Panc1 (cell line): ENCODE measurements around the gene PPP1R9A. TPM values are rescaled to one million over a fixed set of nuclear protein-coding genes. Genes with fewer than 3 reads are reported as not detected.

ENCODE experiments used
- ATAC-seq: fragments of 200-7000 bp; cut with Tn5 transposase; 2 replicates; pipeline ENCODE4 v1.9.1; 2020; ENCODE audit warnings: mild to moderate bottlenecking, moderate library complexity
- BruUV-seq: library from RNA; stranded (reverse); fragments of 400-500 nt; replicated peaks from 2 replicates; lab custom pipeline; 2021; lab: Mats Ljungman, UMichigan
- CTCF ChIA-PET: fragments of 300-600 bp; sonication (Branson Sonifier 250); formaldehyde crosslinking; loops from one replicate; lab custom pipeline; 2022; ENCODE audit warnings: antibody characterized with exemption; lab: Charles Lee
- POLR2A ChIA-PET: fragments of 300-600 bp; sonication (Branson Sonifier 250); formaldehyde crosslinking; loops from one replicate; lab custom pipeline; 2022; ENCODE audit warnings: antibody characterized with exemption; lab: Charles Lee
- DNase-seq: peaks from one replicate; pipeline ENCODE4 v3.0.0-alpha.2; 2010; ENCODE audit warnings: low read depth, low spot score
- H3K27ac ChIP-seq: 2 replicates; pipeline ENCODE4 v1.5.1; 2011; ENCODE audit warnings: mild to moderate bottlenecking, low read length, inconsistent platforms
- H3K27me3 ChIP-seq: fragments of 200-500 bp; sonication (Bioruptor generic); 2 replicates; pipeline ENCODE4 v1.6.0; 2014; ENCODE audit warnings: low read length, inconsistent platforms; ENCODE audit not compliant: control insufficient read depth, insufficient read depth
- H3K36me3 ChIP-seq: fragments of 200-500 bp; sonication (Bioruptor generic); 2 replicates; pipeline ENCODE4 v1.5.1; 2014; ENCODE audit warnings: inconsistent platforms, mild to moderate bottlenecking, low read length, moderate library complexity; ENCODE audit not compliant: control insufficient read depth, insufficient read depth
- H3K4me1 ChIP-seq: 2 replicates; pipeline ENCODE4 v1.5.1; 2011; ENCODE audit warnings: inconsistent platforms, mild to moderate bottlenecking, low read length, moderate library complexity; ENCODE audit not compliant: control insufficient read depth, insufficient read depth
- H3K4me3 ChIP-seq, 2 experiments: 2 replicates each; pipeline ENCODE4 v1.5.1; 2011 to 2012; ENCODE audit warnings: low read depth in 2 of 2, low read length in 2 of 2, mild to moderate bottlenecking in 2 of 2, inconsistent platforms in 1 of 2, moderate library complexity in 1 of 2
- H3K9me3 ChIP-seq: fragments of 200-500 bp; sonication (Bioruptor generic); 2 replicates; pipeline ENCODE4 v1.5.1; 2014; ENCODE audit warnings: low read depth, mild to moderate bottlenecking, inconsistent platforms, low read length, moderate library complexity; ENCODE audit not compliant: control insufficient read depth, insufficient read depth
- POLR2AphosphoS5 ChIP-seq: IDR thresholded peaks from 2 replicates; pipeline ENCODE4 v1.6.1; 2012; ENCODE audit warnings: mild to moderate bottlenecking, low read depth, low read length, moderate library complexity
- SIN3A ChIP-seq: IDR thresholded peaks from 2 replicates; pipeline ENCODE4 v1.6.1; 2012; ENCODE audit warnings: low read depth, mild to moderate bottlenecking, low read length, moderate library complexity, borderline replicate concordance; ENCODE audit not compliant: insufficient read depth
- TCF7L2 ChIP-seq: IDR thresholded peaks from 2 replicates; pipeline ENCODE4 v1.6.1; 2011; ENCODE audit warnings: mild to moderate bottlenecking, low read depth, low read length, inconsistent platforms
- in situ Hi-C: cut with HindIII; loops from 2 replicates; pipeline ENCODE4 v1.10.0; 2016; ENCODE audit warnings: low sequenced_read_pairs, low pct_unique_long_range_greater_than_20kb
- intact Hi-C: fragments of 100-400 bp; cut with micrococcal nuclease; formaldehyde crosslinking; loops from one replicate; pipeline ENCODE4 v1.10.0; 2022; ENCODE audit not compliant: unreplicated experiment
- total RNA-seq: library from RNA; stranded (reverse); gene quantifications from one replicate; pipeline ENCODE4 v1.2.1, GENCODE V29; 2021; ENCODE audit not compliant: unreplicated experiment
- TF ChIP-seq, protein P1 (sequence below), 2 experiments: IDR thresholded peaks; 2 replicates each; pipeline ENCODE4 v1.6.1; 2011 to 2012; ENCODE audit warnings: low read depth in 2 of 2, control low read depth in 1 of 2, low read length in 1 of 2, mild to moderate bottlenecking in 1 of 2, moderate library complexity in 1 of 2; ENCODE audit not compliant: insufficient read depth in 1 of 2
- TF ChIP-seq, protein P2 (sequence below): fragments of 450-650 bp; IDR thresholded peaks from 2 replicates; pipeline ENCODE4 v1.5.1; 2017; ENCODE audit warnings: mild to moderate bottlenecking

Gene PPP1R9A
- total RNA-seq, 1 experiment from 2014 or later, result 5.0 TPM

DNA sequence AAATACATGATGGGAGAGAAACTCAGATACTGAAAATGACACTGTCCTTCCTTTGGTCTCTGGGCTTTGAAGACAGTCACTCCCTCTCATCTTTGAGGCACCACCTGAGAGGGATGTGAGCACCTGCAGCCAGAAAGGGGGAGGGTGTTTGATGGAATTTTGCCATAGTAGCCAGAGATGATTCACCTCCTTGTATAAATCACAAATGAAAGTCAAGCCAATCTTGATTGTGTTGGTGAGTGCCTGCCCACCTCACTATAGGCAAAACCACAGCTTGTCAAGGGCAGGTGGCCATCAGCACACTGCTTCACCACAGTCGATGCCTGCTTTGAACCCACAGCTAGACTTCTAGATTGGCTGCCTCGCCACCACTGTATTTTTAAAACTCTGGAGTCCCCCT lies 368.7 kb downstream of the PPP1R9A start:
- intact Hi-C loops, result no loop called here
- Histone ChIP-seq H3K36me3 (no peaks in the 10 kb centered on the region), H3K4me3 (no peak overlapping the region), H3K27ac (no peak overlapping the region), H3K27me3 (no peaks in the 10 kb centered on the region), H3K9me3 (no peaks in the 10 kb centered on the region), H3K4me1 (no peaks in the 10 kb centered on the region)
- ChIA-PET CTCF (no interaction called here), POLR2A (no interaction called here)
- in situ Hi-C loops, result no loop called here
- no TSS peak for BruUV-seq
- DNase-seq, result no peak
- TF ChIP-seq, protein P1, sequence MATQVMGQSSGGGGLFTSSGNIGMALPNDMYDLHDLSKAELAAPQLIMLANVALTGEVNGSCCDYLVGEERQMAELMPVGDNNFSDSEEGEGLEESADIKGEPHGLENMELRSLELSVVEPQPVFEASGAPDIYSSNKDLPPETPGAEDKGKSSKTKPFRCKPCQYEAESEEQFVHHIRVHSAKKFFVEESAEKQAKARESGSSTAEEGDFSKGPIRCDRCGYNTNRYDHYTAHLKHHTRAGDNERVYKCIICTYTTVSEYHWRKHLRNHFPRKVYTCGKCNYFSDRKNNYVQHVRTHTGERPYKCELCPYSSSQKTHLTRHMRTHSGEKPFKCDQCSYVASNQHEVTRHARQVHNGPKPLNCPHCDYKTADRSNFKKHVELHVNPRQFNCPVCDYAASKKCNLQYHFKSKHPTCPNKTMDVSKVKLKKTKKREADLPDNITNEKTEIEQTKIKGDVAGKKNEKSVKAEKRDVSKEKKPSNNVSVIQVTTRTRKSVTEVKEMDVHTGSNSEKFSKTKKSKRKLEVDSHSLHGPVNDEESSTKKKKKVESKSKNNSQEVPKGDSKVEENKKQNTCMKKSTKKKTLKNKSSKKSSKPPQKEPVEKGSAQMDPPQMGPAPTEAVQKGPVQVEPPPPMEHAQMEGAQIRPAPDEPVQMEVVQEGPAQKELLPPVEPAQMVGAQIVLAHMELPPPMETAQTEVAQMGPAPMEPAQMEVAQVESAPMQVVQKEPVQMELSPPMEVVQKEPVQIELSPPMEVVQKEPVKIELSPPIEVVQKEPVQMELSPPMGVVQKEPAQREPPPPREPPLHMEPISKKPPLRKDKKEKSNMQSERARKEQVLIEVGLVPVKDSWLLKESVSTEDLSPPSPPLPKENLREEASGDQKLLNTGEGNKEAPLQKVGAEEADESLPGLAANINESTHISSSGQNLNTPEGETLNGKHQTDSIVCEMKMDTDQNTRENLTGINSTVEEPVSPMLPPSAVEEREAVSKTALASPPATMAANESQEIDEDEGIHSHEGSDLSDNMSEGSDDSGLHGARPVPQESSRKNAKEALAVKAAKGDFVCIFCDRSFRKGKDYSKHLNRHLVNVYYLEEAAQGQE (IDR thresholded peaks at IDR 0.05; ENCODE audit: insufficient read depth in 1 of 2, low read depth in 2 of 2, low read length in 1 of 2), result no peak
- TF ChIP-seq, protein P2, sequence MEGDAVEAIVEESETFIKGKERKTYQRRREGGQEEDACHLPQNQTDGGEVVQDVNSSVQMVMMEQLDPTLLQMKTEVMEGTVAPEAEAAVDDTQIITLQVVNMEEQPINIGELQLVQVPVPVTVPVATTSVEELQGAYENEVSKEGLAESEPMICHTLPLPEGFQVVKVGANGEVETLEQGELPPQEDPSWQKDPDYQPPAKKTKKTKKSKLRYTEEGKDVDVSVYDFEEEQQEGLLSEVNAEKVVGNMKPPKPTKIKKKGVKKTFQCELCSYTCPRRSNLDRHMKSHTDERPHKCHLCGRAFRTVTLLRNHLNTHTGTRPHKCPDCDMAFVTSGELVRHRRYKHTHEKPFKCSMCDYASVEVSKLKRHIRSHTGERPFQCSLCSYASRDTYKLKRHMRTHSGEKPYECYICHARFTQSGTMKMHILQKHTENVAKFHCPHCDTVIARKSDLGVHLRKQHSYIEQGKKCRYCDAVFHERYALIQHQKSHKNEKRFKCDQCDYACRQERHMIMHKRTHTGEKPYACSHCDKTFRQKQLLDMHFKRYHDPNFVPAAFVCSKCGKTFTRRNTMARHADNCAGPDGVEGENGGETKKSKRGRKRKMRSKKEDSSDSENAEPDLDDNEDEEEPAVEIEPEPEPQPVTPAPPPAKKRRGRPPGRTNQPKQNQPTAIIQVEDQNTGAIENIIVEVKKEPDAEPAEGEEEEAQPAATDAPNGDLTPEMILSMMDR, result no peak
- TF ChIP-seq SIN3A (no peak), TCF7L2 (no peak), POLR2AphosphoS5 (no peak)
- ATAC-seq, result no peak

DNA sequence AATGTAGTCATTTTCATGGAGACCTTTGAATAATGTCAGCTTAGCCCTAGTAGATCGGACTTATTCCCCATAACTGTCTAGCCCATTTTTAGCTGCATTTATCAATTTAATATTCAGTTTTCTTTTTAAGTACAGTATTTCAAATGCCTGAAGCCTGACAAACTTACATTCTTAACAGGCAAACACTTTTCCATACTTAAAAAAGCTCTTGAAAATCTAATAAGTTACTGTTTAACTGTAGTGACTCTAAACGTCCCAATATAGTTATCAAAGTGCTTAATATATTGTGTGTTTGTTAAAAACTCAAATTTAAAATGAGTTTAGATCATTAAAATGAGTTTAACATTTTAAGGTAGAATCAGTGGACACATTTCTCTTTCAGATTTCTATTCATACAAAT lies 372.0 kb downstream of the PPP1R9A start:
- no TSS peak for BruUV-seq
- TF ChIP-seq, protein P1 (IDR thresholded peaks at IDR 0.05; ENCODE audit: insufficient read depth in 1 of 2, low read depth in 2 of 2, low read length in 1 of 2), result no peak
- TF ChIP-seq POLR2AphosphoS5 (no peak), TCF7L2 (no peak), SIN3A (no peak)
- TF ChIP-seq, protein P2, result no peak
- Histone ChIP-seq H3K27ac (no peak overlapping the region), H3K4me3 (no peak overlapping the region), H3K36me3 (no peaks in the 10 kb centered on the region), H3K9me3 (no peaks in the 10 kb centered on the region), H3K4me1 (no peaks in the 10 kb centered on the region), H3K27me3 (no peaks in the 10 kb centered on the region)
- DNase-seq (no peak), ATAC-seq (no peak)
- intact Hi-C loops (no loop called here), in situ Hi-C loops (no loop called here)
- POLR2A ChIA-PET, result no interaction called here
- CTCF ChIA-PET, result no interaction called here
